Breast epithelium (tissue), 3 donors: ENCODE measurements around the gene HECTD2.
"Not testable (repeated sequence)": the region's sequence is repeated elsewhere in the genome, so short reads cannot be mapped to it uniquely, and the experiment has no call there.

Source experiments
- CTCF ChIP-seq, 3 donors: fragments of 450-650 bp; IDR thresholded peaks; one replicate each; pipeline ENCODE4 v1.5.1; 2016 to 2017; ENCODE audit warnings: antibody characterized with exemption in 3 of 3, mild to moderate bottlenecking in 3 of 3, moderate library complexity in 3 of 3
- POLR2A ChIP-seq: fragments of 450-650 bp; IDR thresholded peaks from one replicate; pipeline ENCODE4 v1.6.1; 2016; ENCODE audit warnings: antibody characterized with exemption, mild to moderate bottlenecking, moderate library complexity
- POLR2AphosphoS5 ChIP-seq, 3 donors: sonication (generic); formaldehyde crosslinking; IDR thresholded peaks; one replicate each; pipeline ENCODE4 v1.6.1; 2017; ENCODE audit warnings: antibody characterized with exemption in 3 of 3

- TF ChIP-seq POLR2AphosphoS5 (IDR thresholded peaks at IDR 0.05); POLR2A; CTCF (IDR thresholded peaks at IDR 0.05): not testable (repeated sequence)
Measured at GRCh38 chr10:91455135-91455534, 45.0 kb downstream of the HECTD2 start.
